Activated CD4-positive, CD25-positive, alpha-beta regulatory T cell treated with anti-CD3 and anti-CD28 coated beads, Interleukin-2, amount 50 U/mL, for 72 hours (primary cell): Measurements from ENCODE around the gene ZNF653.

Source experiments
- DNase-seq: peaks from one replicate; pipeline ENCODE4 v3.0.0; 2021

ZNF653 gene

GRCh38 chr19:11510444-11510843 is 4.8 kb upstream of the ZNF653 start:
- no peak for DNase-seq

DNA sequence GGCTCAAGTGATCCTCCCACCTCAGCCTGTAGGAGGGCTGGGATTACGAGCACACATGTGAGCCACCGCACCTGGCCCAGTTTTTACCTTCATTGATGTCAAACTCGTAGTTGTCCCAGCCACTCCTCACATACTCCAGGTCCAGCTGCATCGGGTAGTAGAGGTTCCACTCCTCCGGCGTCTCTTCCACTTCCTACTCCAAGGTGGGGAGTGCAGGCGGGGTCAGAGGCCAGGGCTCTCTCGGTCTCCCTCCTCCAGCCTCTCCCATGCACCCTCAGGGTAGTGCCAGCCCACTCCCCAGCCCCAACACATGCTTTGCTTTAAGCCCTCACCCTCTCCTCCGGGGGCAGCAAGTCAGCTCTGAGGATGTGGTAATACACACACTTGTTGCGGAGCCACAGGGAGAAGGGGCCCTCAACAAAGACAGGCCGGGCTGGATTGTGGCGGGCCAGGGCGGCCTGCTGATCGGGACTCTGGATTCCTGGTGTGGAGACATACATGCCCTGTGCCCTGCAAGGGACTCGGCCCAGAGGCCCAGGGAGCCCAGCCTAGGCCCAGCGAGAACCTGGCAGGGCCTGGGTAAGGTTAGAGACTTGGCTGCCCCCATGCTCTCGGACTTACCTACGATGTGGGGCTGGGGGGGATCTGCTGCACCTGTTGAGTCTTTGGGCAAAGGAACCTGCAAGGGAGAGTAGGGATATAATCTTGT is 1.9 kb upstream of the ZNF653 start:
- DNase-seq = no peak

DNA sequence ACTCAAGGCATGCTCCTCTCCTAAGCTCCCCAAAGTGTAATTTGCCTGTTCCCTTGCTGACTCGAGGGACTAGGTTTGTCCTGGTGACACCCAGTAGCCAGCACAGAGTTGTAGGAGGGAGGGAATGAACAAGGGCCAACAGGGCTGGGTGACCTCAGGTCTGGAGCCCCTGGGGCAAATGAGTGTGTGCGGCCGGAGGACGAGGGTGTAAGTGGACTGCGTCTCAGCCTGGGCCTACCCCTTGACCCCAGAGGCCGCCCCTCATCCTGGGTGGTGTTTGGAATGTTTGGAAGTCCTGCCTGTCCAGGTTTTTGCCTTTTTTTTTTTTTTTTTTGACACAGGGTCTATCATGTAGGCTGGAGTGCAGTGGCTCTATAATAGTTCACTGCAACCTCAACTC is 1.3 kb upstream of the ZNF653 start:
- no peak for DNase-seq

DNA sequence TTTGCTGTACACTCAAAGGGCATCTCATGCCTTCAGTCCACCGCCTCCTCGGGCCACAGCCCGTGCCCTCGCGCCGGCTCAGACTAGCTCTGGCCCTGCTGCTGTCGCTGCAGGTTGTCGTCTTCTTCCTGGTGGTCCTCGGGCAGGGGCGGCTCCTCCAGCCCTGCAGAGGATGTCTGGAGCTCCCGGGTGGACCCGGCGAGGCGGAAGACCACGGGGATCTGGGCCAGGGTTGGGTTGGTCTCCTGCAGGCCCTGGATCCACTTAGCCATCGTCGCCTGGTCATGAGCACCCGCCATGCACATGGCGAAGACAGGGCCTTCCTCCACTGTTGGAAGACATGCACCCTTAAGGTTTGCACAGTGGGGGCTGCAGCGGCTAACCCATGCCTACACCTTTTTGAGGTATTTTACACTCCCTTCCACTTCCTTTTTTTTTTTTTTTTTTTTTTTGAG is 489 bp upstream of the ZNF653 start:
- no peak for DNase-seq

GRCh38 chr19:11505032-11505503 is 571 bp downstream of the ZNF653 start:
- DNase-seq = peak; percentile 98

GRCh38 chr19:11504502-11505031 is 1.1 kb downstream of the ZNF653 start:
- DNase-seq = no peak

GRCh38 chr19:11499890-11500420 is 5.7 kb downstream of the ZNF653 start:
- DNase-seq = no peak

- no peak for DNase-seq
Measured at GRCh38 chr19:11499220-11499726, 6.4 kb downstream of the ZNF653 start.

GRCh38 chr19:11496391-11497163 is 9.1 kb downstream of the ZNF653 start:
- peak; percentile 69 for DNase-seq

DNA sequence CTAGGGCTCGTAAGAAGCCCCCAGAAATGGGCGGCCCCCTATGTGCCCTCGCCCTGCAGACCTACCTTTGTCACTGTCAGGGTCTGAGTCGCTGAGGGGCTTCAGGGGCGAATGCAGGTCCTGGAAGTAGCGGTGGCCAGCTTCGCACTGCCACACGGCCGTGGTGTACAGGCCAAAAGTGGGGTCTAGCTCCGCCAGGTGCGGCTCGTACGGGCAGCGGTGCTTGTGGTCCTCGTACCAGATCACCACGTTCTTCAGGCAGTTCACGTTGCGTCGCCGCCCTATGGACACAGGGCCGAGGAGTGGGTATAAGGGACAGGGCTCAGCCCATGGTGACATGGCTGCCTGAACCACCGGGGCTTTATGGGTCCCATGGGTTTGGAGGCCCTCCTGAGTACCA is 9.8 kb downstream of the ZNF653 start:
- no peak for DNase-seq

- DNase-seq = no peak
Measured at GRCh38 chr19:11495481-11495880, 10.2 kb downstream of the ZNF653 start.

DNA sequence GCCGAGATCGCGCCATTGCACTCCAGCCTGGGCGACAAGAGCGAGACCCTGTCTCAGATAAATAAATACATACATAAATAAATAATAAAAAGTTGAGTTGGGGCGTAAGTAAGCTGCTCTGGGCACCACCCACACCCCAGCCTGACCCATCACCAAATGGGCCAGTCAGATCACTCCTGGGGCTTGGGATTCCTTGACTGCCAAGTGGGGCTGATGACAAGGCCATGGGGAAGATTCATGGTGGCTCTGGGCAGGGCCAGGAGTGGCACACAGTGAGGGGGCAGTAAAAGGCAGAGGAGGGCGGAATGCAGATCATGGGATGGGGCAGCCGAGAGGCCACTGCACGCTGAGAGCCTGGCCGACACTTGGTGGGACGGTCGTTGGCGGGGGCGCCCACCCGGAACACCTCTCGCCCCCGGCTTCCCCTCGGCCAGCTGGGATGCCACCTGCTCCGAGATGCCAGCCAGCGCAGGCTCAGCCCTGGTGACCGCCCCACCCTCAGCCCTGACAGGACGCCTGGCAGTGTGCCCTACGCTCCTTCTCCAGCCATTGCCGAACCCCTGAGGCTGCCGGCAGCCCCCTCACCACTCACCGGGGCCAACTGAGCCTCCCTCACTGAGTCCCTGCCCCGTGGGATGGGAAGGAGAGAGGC is 10.9 kb downstream of the ZNF653 start:
- no peak for DNase-seq

GRCh38 chr19:11489378-11489777 is 16.3 kb downstream of the ZNF653 start:
- no peak for DNase-seq

- DNase-seq = no peak
Measured at GRCh38 chr19:11486661-11487503, 18.8 kb downstream of the ZNF653 start.

- DNase-seq = no peak
Measured at GRCh38 chr19:11485245-11485837, 20.3 kb downstream of the ZNF653 start.

DNA sequence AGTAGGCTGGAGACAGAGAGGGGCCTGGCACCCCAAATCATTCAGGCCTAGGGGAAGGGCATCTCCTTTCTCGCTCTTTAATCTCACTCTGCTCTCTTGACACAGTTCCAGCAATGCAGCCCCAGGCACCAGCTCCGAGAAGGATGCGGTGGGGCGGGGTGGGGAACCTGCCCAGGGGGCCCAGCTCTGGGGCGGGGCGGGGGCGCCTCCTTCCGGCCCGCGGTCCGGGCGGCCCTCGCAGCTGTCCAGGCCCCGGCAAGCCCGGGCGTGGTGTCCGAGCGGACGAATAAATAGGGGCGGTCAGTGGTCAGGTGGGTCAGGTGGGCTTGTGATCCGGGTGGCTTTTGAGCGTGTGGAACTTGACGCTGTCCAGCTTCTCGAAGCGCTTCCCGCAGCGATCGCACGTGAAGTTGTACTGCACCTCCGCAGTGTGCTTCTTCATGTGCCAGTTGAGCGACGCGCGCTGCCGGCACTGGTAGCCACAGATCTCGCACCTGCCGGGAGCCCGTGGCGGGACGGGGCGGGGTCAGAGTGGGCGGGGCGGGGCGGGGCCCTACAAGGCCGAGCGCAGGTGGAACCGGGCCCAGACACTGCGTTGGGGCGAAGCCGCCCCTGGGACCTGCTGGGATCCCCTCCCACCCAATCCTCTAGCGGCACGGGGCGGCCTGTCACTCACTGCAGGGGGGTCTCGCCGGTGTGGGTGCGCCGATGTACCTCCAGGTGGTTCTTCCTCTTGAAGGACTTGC is 22.1 kb downstream of the ZNF653 start:
- no peak for DNase-seq

GRCh38 chr19:11482384-11483050 is 23.1 kb downstream of the ZNF653 start:
- peak; percentile 94 for DNase-seq

DNA sequence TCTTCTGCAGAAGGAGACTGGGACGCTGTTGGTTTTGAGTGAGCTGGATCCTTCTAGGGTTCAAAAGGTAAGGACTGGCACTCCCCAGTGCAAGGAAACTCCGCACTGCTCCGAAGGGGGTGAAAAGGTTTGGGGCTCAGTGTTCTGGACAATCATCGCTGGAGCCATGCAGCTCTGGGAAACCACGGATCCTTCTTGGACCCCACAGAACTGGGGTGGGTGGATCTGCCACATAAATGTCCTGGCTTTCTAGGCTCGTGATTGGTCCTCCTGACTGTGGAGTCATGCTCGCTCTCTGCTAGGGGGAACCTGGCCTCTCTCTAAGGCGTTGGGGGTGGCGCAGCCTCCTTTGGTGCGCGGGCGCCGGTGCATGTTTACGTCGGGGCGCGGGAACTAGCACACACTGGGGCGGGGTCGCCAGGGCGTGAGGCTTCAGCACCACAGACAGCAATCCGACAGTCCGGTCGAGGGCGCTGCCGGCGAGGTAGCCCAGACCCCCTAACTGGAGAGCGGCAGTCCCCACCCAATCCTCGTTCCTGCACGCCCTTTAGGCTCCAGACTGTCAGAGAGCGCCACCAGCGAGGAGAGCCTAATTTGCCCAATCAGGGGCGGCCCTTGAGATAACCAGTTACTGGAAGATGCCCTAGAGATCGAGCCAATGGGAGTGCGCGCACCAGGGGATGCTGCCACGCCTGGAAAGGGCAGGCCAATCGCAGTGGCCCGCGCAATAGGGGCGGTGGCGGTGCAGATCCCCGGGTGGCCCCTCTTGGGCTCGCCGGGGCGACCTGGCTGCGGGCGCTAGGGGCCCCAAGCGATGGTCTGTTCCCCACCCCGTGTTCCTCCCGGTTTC is 23.9 kb downstream of the ZNF653 start:
- peak; percentile 63 for DNase-seq
